WTC11 (cell line): ENCODE data around the gene FAM124A. TPM values are rescaled to one million over a fixed set of nuclear protein-coding genes. Genes with fewer than 3 reads are reported as not detected.

Experiments used
- ATAC-seq: fragments of 200-7000 bp; cut with Tn5 transposase; 2 replicates; pipeline ENCODE4 v1.10.0; 2021; ENCODE audit warnings: mild to moderate bottlenecking, moderate library complexity
- CTCF ChIA-PET: fragments of 300-600 bp; sonication (Branson Sonifier 250); formaldehyde crosslinking; loops from one replicate; lab custom pipeline; 2021; ENCODE audit warnings: antibody characterized with exemption; lab: Charles Lee
- POLR2A ChIA-PET: fragments of 350-600 bp; sonication (Branson Sonifier 250); formaldehyde crosslinking; loops from one replicate; lab custom pipeline; 2021; ENCODE audit warnings: antibody characterized with exemption; lab: Charles Lee
- DNase-seq: peaks from one replicate; pipeline ENCODE4 v3.0.0; 2021; ENCODE audit warnings: low spot score
- H3K27ac Mint-ChIP-seq: 2 replicates; pipeline ENCODE4 v1.8.0; 2021; ENCODE audit warnings: mixed read lengths
- H3K27me3 Mint-ChIP-seq: 2 replicates; pipeline ENCODE4 v1.8.0; 2021; ENCODE audit warnings: low read depth, mild to moderate bottlenecking, moderate library complexity, mixed read lengths
- H3K36me3 Mint-ChIP-seq: 2 replicates; pipeline ENCODE4 v1.8.0; 2021; ENCODE audit warnings: mixed read lengths
- H3K4me1 Mint-ChIP-seq: 2 replicates; pipeline ENCODE4 v1.8.0; 2022; ENCODE audit warnings: mixed read lengths
- H3K4me3 Mint-ChIP-seq: 2 replicates; pipeline ENCODE4 v1.8.0; 2021; ENCODE audit warnings: mild to moderate bottlenecking, moderate library complexity, mixed read lengths
- H3K9me3 Mint-ChIP-seq: 2 replicates; pipeline ENCODE4 v1.8.0; 2021; ENCODE audit warnings: mixed read lengths
- ATF6 ChIP-seq: sonication (generic); formaldehyde crosslinking; IDR thresholded peaks from 2 replicates; pipeline ENCODE4 v1.8.1; 2023; ENCODE audit warnings: mild to moderate bottlenecking, missing genetic modification reagents
- EMX1 ChIP-seq: fragments of 250-450 bp; sonication (Bioruptor Pico); IDR thresholded peaks from 2 replicates; pipeline ENCODE4 v1.8.0; 2021; ENCODE audit warnings: mild to moderate bottlenecking
- GABPB1 ChIP-seq: sonication (generic); formaldehyde crosslinking; IDR thresholded peaks from 2 replicates; pipeline ENCODE4 v1.8.1; 2023; ENCODE audit warnings: mild to moderate bottlenecking, missing genetic modification reagents
- GRHL2 ChIP-seq: fragments of 250-450 bp; sonication (Bioruptor Pico); IDR thresholded peaks from 2 replicates; pipeline ENCODE4 v1.8.0; 2022; ENCODE audit warnings: mild to moderate bottlenecking, moderate library complexity; ENCODE audit not compliant: insufficient replicate concordance, severe bottlenecking
- NFATC4 ChIP-seq: fragments of 250-450 bp; sonication (Bioruptor Pico); IDR thresholded peaks from 2 replicates; pipeline ENCODE4 v1.9.0; 2021; ENCODE audit warnings: mild to moderate bottlenecking
- PRRX2 ChIP-seq: fragments of 250-450 bp; sonication (Bioruptor Pico); IDR thresholded peaks from 2 replicates; pipeline ENCODE4 v1.8.0; 2021; ENCODE audit warnings: mild to moderate bottlenecking
- SMAD3 ChIP-seq: sonication (generic); formaldehyde crosslinking; IDR thresholded peaks from 2 replicates; pipeline ENCODE4 v1.8.0; 2022; ENCODE audit warnings: missing genetic modification reagents, mild to moderate bottlenecking, borderline replicate concordance
- ZNF281 ChIP-seq: sonication (generic); formaldehyde crosslinking; IDR thresholded peaks from 2 replicates; pipeline ENCODE4 v1.8.0; 2023; ENCODE audit warnings: mild to moderate bottlenecking, missing genetic modification reagents
- ZNF416 ChIP-seq: fragments of 250-450 bp; sonication (Bioruptor Pico); IDR thresholded peaks from 2 replicates; pipeline ENCODE4 v1.9.0; 2021; ENCODE audit warnings: mild to moderate bottlenecking, inconsistent platforms
- ZNF425 ChIP-seq: fragments of 250-450 bp; sonication (Bioruptor Pico); conservative IDR thresholded peaks from 2 replicates; pipeline ENCODE4 v1.9.0; 2021; ENCODE audit warnings: mild to moderate bottlenecking
- ZNF532 ChIP-seq: fragments of 250-450 bp; sonication (Bioruptor Pico); IDR thresholded peaks from 2 replicates; pipeline ENCODE4 v1.9.0; 2021; ENCODE audit warnings: mild to moderate bottlenecking, borderline replicate concordance
- total RNA-seq: library from RNA; stranded (reverse); gene quantifications from 3 replicates; pipeline ENCODE4 v1.2.3, GENCODE V29; 2021

Gene FAM124A
- total RNA-seq, 1 experiment from 2014 or later: 45.8 TPM

- ATAC-seq (no peak), DNase-seq (no peak)
- Mint-ChIP-seq H3K9me3 (no peaks in the 10 kb centered on the region), H3K4me3 (no peak overlapping the region), H3K4me1 (peaks cover 70% of the 10 kb centered on the region), H3K27ac (peak overlapping the region; percentile 30; the same call in 1 of the 2 replicates), H3K27me3 (no peaks in the 10 kb centered on the region), H3K36me3 (peaks cover 76% of the 10 kb centered on the region)
- POLR2A ChIA-PET: interaction anchor here (1.0 kb wide), 2 partner anchors 44 to 64 kb away, joined by 4 read pairs; no protein-coding TSS in a partner anchor
- CTCF ChIA-PET: interaction anchor here (1.2 to 3.4 kb wide), 4 partner anchors 30 to 107 kb away, joined by 4 to 21 read pairs (median 6); no protein-coding TSS in a partner anchor
- no peak for TF ChIP-seq GRHL2 (CRISPR knock-in tag)
- 0 out of 2 replicates have a peak, but pooled peaks have one; percentile 68 for TF ChIP-seq EMX1
- TF ChIP-seq SMAD3 (CRISPR knock-in tag): no peak
- TF ChIP-seq ZNF425 (CRISPR knock-in tag): peak; percentile 51; the same call in 1 of the 2 replicates
- TF ChIP-seq PRRX2: peak; percentile 56; the same call in 1 of the 2 replicates
- no peak for TF ChIP-seq ATF6
- peak; percentile 23; the same call in 1 of the 2 replicates for TF ChIP-seq ZNF416 (CRISPR knock-in tag)
- peak; percentile 60; the same call in 1 of the 2 replicates for TF ChIP-seq NFATC4 (CRISPR knock-in tag)
Measured at GRCh38 chr13:51179432-51179971, 42.7 kb upstream of the FAM124A start.

- no peaks in the 10 kb centered on the region for H3K27me3 Mint-ChIP-seq
- ATAC-seq (peak; percentile 17), DNase-seq (no peak)
- TF ChIP-seq ZNF532 (CRISPR knock-in tag): peak; percentile 44
- TF ChIP-seq ZNF416 (CRISPR knock-in tag): no peak
- peak; percentile 58; the same call in 1 of the 2 replicates for TF ChIP-seq NFATC4 (CRISPR knock-in tag)
- TF ChIP-seq GABPB1 (CRISPR knock-in tag): no peak
- no peak for TF ChIP-seq ZNF281
- peak; percentile 72; the same call in 1 of the 2 replicates for TF ChIP-seq ZNF425 (CRISPR knock-in tag)
- H3K4me3 Mint-ChIP-seq: no peak overlapping the region
- POLR2A ChIA-PET: interaction anchor here (1.4 kb wide), 1 partner anchor 105 kb away, joined by 4 read pairs; no protein-coding TSS in a partner anchor
- peaks cover 64% of the 10 kb centered on the region for H3K36me3 Mint-ChIP-seq
- H3K27ac Mint-ChIP-seq: no peak overlapping the region
- H3K9me3 Mint-ChIP-seq: no peaks in the 10 kb centered on the region
- CTCF ChIA-PET: interaction anchor here (1.4 to 3.4 kb wide), 4 partner anchors 32 to 106 kb away, joined by 3 to 26 read pairs (median 12); no protein-coding TSS in a partner anchor
- peaks cover 55% of the 10 kb centered on the region for H3K4me1 Mint-ChIP-seq
Measured at GRCh38 chr13:51180853-51181511, 41.2 kb upstream of the FAM124A start.
